ENCODE data around the gene C17orf113. TPM values are rescaled to one million over a fixed set of nuclear protein-coding genes. Genes with fewer than 3 reads are reported as not detected.

Gene C17orf113
- total and polyA plus RNA-seq, 2 of the 13 experiments (the other 11 are each of a cell fraction or from before 2014, with no cell fraction given), result 0.87 to 1.1 TPM

GRCh38 chr17:41989702-41990419, 60.5 kb downstream of the C17orf113 start (continued):
- peak; percentile 88; the same call in 1 of the 2 replicates for TF ChIP-seq AHDC1 (CRISPR knock-in tag; IDR thresholded peaks at IDR 0.05; ENCODE audit: borderline replicate concordance)
- no peak for TF ChIP-seq ZNF317 (CRISPR knock-in tag; IDR thresholded peaks at IDR 0.05)
- TF ChIP-seq ZNF180 (CRISPR knock-in tag; IDR thresholded peaks at IDR 0.05; ENCODE audit: borderline replicate concordance, low read depth), result no peak
- no peak for TF ChIP-seq SMAD9 (CRISPR knock-in tag; IDR thresholded peaks at IDR 0.05)
- TF ChIP-seq ZNF646 (CRISPR knock-in tag; IDR thresholded peaks at IDR 0.05), result no peak
- peak in 1 of 2 experiments; percentile 73; a peak in 2 of 4 replicates for TF ChIP-seq EP300 (IDR thresholded peaks at IDR 0.05; ENCODE audit: low read depth in 2 of 2, low read length in 2 of 2)
- peak; percentile 58; the same call in 1 of the 2 replicates for TF ChIP-seq EP300 (CRISPR knock-in tag; IDR thresholded peaks at IDR 0.05; ENCODE audit: borderline replicate concordance)
- no peak for TF ChIP-seq ZNF746 (CRISPR knock-in tag; IDR thresholded peaks at IDR 0.05)
- no peak for TF ChIP-seq MYPOP (CRISPR knock-in tag; IDR thresholded peaks at IDR 0.05)
- no peak for TF ChIP-seq ISL2 (CRISPR knock-in tag; IDR thresholded peaks at IDR 0.05)
- 0 out of 2 replicates have a peak, but pooled peaks have one; percentile 40 for TF ChIP-seq TGIF2 (CRISPR knock-in tag; IDR thresholded peaks at IDR 0.05)
- no peak for TF ChIP-seq ZNF121 (CRISPR knock-in tag; IDR thresholded peaks at IDR 0.05)
- TF ChIP-seq HOXA9 (CRISPR knock-in tag; IDR thresholded peaks at IDR 0.05; ENCODE audit: borderline replicate concordance), result no peak
- TF ChIP-seq HNRNPL (IDR thresholded peaks at IDR 0.05; ENCODE audit: low read depth, low read length), result 0 out of 2 replicates have a peak, but pooled peaks have one; percentile 36
- TF ChIP-seq NONO (IDR thresholded peaks at IDR 0.05), result no peak
- TF ChIP-seq NONO (CRISPR knock-in tag; conservative IDR thresholded peaks at IDR 0.05), result 0 out of 2 replicates have a peak, but pooled peaks have one; percentile 39

Measured in HepG2 (cell line).